DMS79 treated with DMSO at 0.1 percent for 48 hours (cell line): Measurements from ENCODE around the gene DIAPH2.

Source experiments
- DNase-seq: peaks from one replicate; lab custom pipeline; 2025; lab: John Stamatoyannopoulos, UW

DIAPH2 gene

DNA sequence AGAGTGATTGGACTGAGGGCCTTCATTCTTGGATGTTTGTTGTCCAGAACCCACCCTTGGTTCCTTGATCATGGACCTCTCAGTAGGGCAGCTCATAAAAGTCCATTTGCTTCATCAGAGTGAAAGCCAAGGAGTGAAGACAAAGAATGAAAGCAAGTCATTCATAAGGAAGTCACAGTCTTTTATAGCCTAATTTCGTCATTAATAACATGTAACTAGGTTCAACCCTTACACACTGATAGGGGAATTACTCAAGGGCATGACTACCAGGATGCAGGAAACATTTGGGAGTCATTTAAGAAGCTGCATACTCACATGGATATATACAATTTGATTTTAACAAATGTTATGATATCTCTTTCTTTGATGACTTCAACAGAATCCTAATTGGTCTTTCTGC is 294.3 kb downstream of the DIAPH2 start:
- no peak for DNase-seq

DNA sequence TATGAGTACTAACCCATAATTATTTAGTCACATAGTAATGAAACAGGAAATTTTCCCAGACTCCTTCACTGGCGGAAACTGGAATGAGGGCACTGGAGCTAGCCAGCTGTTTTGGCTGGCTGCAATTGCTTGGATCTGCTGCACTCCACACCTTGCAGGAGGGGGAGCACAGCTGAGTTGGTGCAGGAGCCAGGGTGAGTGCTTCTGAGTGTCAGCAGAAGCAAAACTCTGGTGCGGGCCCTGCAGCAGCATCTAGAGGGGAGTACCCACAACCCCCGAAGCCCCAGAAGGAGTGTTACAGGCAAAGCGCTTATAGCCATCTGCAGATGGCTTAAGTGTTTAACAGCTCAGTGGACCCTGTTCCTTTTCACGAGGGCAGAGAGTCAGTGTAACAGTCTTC is 295.1 kb downstream of the DIAPH2 start:
- no peak for DNase-seq

DNA sequence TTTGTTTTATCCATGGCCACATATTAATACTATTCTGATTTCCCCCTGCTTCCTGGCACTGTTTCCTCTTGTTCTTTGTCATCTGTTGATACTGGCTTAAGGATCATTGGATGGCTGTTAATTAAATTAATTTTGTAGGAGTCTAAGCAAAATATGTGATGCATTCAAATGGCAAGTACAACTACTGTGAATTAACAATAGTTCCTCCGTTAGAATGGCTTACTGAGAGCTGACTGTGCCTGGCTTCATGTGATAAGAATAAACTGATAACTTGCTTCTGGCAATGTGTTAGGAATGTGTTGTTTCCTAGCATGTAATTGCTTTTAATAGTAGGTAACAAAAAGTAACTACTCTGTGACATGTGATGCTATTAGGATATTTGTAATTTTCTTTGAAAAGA is 297.5 kb downstream of the DIAPH2 start:
- no peak for DNase-seq

DNA sequence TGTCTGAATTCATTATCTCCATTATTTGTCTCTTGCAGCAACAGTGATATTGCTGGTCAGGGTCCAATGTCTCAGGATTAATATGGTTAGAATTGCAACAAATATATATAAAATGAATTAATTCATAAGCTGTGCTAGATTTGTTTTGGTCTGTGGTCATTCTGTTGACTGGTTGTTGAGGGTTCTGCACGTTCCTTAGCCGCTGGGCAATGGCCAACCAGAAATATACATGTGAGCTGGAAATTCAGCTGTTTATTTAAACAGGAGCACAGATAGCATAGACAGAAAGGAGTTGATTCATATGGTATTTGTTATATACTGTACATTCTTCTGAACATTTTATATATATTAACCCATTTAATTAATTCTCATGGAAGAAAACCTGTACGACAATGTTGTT is 299.9 kb downstream of the DIAPH2 start:
- DNase-seq, result no peak

DNA sequence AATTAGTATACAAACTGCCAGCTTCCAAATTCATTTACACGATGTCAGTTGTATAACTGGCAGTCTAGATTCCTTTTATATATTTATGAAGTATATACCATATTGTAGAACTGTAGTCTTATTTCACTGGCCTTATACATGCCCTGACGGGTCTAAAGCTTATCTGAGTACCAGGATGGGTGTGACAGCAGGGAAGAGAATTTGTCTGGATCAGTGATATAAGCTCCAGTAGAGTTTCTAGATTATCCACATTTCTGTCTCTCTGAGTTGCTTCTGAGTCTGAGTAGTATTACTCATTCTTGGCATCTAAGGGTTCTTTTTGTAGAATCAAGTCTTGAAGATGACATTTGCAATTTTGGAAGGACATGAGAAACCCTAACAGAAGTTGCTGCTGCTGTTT is 300.4 kb downstream of the DIAPH2 start:
- no peak for DNase-seq

DNA sequence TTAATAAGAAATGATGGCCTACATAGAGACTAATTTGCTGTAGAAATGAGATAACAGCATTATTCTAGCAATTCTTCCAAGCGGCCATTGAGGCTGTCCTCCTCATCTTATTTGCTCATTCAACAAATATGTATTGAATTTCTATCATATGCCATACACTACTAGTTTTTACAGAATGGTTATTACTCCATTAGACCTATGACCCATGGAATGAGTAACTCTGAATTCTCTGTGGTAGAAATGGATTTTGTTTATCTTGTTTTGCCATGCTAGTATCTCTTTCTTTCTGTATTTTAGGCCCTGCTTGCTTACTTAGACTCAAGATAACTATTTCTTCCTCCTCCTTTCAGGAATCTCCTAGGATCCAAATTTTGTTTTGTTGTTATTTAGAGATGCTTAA is 302.6 kb downstream of the DIAPH2 start:
- no peak for DNase-seq

DNA sequence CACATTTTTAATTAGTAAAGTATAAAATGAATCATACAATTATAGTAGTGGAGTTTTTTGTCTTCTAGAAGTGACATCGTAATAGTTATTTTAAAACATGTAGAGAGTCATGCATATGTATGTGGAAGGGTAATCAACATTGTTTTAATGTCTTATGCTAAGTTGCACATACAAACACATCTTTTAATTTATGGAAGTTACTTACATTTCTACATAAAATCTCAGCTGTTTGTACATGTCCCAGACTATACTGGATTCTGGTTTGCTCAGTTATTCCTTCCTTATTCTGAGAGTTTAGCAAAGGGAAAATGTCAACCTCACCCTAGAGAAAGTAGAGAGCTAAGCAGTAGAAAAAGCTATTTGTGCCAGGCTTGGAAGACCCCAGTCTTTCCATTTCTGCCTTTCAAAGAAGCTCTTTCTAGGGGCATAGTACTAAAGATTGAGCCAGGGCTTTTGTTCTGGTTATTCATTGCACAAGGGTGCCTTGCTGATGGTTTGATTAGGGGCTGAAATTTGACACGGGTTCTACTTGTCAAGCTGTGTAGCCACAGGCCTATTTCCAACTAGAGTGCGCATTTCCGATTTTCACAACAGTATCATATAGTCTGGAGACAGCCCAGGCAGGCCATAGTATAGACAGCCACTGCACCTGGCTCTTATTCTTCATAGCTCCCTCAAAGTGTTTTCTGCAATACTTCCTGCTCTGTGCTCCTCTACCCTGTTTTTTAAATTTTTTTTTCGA is 305.4 kb downstream of the DIAPH2 start:
- DNase-seq, result no peak

DNA sequence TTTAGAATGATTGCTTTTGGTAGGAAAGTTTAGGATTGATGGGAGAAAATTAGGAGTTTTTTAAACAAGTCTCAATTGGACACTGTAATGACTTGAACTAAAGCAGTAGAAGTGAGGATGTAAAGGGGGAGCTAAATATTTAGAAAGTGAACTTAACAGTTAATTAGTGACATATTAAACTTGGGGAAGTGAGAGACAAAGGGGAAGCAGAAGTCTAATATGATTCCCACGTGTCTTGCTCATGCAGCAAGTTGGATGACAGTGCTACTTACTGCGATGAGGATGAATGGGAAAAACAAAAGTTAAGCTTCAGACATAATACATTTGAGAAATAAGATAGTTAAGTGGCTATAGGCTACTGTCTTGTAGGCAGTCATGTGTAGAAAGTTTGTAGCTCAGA is 309.5 kb downstream of the DIAPH2 start:
- no peak for DNase-seq

DNA sequence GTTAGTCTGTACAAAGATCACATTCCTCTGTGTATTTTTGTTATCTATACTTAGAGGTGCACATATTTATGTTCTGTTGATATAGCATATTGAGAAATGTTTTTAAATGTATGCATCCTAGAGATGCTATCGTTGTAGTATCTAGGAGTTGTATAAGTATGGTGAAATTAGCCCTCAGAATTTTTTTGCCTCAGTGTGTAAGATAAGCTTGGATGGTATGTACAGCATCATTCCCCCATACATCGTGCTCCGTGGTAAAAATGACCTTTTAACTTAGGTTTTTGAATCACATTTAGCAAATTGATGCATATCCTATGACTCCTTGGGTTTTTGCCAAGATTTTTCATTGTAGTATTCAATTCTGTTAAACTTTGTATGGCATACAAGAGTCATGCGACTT is 312.6 kb downstream of the DIAPH2 start:
- no peak for DNase-seq

DNA sequence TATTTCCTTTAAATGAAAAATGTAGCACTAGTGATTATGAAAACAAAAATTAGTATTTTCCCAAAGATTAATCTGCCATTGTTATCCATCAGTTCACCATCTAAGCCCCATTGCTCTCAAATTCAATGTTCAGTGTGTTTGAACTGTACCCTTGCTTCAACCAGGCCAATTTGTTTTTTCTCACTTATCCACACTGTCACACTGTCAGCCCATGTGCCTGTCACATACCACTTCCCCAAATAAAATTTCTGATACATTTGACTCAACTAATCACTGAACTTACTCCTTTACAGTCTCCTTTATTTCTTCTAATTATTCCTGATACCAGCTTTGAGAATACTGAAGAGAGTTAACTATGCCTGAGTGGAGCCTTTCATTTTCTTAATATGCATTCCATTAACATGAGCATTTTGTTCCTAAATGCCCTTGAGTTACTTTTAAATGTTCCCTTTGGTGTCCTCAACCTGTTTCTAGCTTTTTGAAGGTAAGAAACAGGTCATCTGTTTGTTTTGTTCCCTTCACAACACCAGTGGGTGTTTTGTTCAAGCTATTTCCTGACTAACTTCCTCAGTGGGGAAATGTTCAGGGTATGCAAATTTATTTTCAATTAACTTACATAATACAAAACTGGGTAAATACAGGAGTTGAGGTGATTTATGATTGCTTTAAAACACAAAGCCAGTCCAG is 316.2 kb downstream of the DIAPH2 start:
- no peak for DNase-seq

DNA sequence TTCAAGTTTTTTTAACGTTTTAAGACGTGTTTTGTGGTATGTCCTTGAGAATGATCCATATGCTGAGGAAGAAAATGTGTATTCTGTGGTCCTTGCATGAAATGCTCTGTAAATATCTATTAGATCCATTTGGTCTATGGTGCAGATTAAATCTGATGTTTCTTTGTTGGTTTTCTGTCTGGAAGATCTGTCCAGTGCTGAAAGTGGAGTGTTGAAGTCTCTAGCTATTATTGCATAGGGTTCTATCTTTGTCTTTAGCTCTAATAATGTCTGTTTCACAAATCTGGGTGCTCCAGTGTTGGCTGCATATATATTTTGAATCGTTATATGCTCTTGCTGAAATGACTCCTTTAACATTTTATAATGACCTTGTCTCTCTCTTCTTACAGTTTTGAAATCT is 321.5 kb downstream of the DIAPH2 start:
- no peak for DNase-seq

DNA sequence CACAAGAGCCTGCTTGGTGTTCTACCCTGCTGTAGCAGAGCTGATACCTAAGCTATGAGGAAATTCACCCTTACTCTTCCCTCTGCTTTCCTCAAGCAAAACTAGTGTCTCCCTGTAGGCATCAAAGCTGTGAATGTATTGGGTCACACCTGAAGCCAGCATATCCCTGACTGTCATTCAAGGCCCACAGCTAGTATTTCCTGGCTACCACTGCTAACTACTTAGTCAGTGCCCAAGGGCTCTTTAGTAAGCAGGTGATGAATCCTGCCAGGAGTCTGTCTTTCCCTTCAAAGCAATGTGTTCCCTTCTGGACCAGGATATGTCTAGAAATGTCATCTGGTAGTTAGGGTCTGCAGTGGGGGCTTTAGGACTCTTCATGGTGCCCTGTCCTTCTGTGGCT is 324.7 kb downstream of the DIAPH2 start:
- DNase-seq, result no peak

DNA sequence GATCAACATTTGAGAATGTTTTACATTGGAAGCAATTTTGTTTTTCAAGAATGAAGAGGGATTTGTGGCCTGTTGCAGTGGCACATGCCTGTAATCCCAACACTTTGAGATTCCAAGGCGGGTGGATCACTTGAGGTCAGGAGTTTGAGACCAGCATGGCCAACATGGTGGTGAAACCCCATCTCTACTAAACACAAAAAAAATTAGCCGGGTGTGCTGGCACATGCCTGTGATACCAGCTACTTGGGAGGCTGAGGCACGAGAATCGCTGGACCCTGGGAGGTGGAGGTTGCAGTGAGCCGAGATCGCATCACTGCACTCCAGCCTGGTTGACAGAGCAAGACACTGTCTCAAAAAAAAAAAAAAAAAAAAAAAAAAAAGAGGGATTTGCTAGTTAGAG is 326.9 kb downstream of the DIAPH2 start:
- no peak for DNase-seq

DNA sequence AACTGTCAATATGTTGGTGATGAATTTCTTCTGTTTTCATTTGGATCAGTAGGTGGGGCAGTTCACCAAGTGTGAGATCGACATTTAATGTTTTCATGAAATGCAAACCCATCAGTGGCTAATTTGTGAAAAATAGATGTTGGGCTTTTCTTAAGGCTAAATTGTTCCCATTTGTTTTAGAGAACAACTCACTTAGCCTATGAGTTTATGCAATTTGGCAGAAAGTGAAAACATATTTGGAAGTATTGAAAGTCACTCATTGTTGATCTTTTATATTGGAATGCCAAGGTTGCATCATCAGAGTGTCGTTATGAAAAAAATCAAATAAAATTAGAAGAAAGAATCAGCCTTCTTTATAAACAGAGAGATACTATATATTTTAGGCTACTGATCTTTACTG is 331.5 kb downstream of the DIAPH2 start:
- DNase-seq, result no peak

DNA sequence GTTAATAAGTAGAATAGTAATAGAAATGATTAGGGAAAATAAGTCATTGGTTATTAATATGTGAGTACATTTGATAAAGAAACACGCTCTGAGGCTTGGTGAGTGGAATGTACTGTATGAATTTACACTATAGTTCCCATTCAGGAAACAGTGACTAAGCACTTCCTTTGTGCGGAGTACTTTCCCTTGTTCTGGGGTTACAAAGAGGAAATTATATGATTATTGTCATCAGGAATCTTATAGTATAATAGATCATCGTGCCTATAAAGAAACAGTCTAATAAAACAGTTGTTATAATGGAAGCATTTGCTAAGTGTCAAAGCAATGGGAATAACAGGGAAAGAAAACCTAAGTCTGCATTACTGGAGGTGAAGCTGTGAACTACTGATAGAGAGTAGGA is 337.0 kb downstream of the DIAPH2 start:
- DNase-seq, result no peak

DNA sequence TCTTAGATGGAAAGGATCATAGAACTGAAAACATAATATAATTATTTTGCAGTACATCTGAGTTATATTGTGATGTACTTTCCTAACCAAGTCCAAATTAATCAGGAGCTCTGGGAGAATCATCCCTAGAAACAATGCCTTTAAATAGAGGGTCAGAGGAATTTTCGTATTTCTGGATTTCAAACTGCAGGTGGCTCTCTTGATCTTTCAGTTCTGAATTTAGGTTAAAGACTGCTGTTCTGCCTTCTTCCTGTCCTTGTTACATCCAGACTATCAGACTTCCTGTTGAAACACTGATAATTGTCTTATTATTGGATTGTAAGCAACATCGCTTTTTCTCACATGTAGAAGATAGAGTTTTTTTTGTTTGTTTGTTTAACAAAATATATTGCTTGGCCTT is 341.8 kb downstream of the DIAPH2 start:
- no peak for DNase-seq

DNA sequence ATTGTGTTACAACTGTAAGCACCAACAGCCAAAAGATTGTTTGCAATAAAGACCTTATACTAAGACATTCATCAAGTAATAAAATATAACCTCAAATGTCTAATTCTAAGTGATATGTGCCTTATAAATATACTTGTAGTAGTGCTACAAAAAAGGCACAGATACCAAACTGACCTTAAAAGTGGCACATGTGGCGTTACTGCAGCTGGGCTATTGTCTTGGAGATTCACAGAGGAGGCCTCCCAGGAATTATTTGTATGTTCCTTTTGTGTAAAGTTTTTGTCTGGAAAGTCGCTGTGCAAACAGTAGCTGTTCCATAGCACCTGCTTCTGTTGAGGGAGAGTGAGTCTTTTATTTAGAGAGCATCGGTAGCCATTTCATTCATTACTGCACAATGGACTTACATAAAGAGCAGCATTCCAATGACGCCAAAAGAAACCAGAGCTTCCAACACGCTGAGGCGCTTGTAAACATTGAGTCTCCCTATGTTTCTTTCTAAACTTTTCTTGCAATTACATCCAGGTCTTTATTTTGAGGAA is 342.8 kb downstream of the DIAPH2 start:
- no peak for DNase-seq

DNA sequence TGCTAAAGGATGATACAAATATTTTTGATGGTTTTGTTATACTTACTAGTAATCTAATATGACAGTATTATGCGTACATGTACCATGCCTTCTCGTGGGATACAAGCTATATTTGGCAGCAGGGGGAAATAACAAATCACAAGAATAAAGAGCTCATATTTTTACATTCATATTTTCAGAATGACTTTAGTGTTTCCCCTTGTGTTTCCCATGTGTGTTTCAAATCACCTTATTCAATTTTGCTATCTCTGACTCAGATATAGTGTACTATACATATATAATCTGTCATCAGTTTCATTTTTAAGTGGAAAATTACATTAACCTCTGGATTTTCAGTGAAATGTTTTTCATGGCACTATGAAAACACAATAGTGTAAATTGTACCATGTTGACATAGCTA is 345.8 kb downstream of the DIAPH2 start:
- no peak for DNase-seq

DNA sequence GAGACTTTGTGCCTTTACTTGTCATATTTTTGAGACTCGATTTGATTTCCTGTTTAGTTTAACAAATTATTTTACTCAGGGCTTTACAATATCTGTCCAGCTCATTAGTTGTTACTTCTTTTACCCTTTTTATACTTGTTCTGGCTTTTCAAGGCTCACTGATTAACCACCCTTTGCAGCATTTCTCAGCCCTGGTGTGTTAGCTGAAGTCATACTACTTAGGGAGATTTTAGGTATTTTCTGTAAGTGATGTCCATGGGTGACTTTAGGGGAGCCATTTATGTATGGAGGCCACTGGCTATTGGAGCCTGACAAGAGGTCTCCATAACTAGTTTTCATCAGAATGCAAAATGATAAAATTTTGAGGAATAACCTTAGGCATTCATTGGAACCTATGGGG is 346.3 kb downstream of the DIAPH2 start:
- no peak for DNase-seq

DNA sequence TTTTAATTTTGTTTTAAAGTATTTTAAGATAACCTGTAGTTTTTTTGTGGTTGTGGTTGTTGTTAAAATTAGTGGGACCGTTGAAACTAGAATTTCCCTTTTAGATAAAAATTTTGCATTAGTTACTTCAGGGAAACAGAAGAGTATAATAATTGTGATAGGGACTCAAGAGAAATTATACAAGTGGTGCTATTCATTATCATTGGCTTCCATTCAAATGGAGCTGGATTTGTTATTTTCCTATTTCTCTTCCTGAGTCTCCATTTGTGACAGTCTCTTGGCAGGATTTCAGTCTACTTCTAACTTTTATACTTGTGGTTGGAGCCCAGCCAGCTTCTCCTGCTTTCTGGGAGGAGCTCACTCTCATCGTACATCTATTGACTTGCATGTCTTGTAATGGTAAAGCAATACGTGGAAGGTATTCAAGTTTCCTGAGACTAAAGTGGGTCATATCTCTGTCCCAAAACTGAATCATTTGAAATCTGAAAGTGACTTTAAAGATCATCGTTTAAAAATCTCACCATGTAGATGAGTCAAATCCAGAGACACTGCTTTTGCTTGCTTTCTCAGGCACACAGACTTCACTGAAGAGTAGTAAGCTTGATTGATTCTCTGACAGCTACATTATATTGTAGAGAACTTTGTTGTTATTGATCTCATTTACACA is 354.9 kb downstream of the DIAPH2 start:
- DNase-seq, result no peak

DNA sequence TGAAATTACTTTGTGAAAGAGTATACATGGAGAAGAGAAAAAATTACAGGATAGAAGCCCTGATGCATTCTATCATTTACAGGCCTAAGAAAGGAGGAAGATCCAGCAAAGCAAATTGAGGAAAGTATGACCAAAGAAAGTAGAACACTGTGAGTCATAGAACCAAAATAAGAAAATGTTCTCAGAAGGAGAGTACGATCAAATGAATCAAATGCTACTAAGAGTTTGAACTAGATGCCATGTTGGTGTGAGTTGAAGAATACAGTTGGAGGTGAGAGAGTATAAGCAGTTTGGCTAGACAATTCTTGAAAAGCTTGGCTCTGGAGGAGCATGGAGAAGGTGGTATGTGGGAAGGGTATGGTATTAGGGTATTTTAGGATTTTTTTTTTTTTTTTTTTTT is 360.8 kb downstream of the DIAPH2 start:
- DNase-seq, result no peak

DNA sequence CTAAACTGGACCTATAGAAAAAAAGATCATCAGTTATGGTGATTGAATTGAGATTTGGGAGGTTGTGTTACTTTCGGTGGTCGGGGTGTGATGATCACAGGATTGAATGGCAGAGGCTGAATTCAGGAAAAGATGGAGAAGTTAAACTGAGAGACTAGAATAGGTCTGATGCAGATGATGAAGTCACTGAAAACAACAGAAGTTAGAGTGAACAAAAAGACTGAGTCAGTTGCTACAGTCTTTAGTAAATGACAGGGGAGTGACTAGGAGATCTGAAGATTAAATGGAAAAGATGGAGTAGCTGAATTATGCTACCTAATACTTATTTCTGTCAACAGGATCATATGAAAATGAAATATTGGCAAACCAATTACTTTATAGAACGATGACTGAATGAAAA is 362.2 kb downstream of the DIAPH2 start:
- no peak for DNase-seq

DNA sequence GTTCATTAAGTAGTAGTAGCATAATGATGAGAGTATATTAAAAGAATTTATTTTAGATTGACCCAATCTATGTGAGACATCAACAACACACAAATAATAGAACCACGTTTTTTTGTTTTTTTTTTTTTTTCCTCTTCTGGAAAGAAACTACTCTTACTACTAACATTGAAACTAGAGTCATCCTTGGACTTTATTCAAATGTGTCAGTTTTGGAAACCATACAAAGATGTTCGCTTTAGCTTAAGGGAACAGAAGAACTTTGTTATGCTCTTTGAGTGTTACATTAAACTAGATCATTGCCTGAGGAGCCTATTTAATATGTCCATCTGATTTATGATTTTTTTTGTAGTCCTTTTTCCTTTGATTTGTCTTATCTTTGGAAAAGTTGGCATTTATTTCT is 365.8 kb downstream of the DIAPH2 start:
- DNase-seq, result no peak
